Endodermal cell (in vitro differentiated cells): ENCODE results near the gene ZCCHC17. TPM values are rescaled to one million over a fixed set of nuclear protein-coding genes. Genes with fewer than 3 reads are reported as not detected.
A peak's percentile ranks its signal among the peaks of the same experiment; 100 is the strongest.

ENCODE experiments used
- DNase-seq: peaks from one replicate; pipeline ENCODE4 v3.0.0-alpha.2; 2017
- H3K27ac ChIP-seq: 2 replicates; pipeline ENCODE4 v1.5.1; 2013; ENCODE audit warnings: mild to moderate bottlenecking, low read depth, low read length, moderate library complexity
- H3K27me3 ChIP-seq: 2 replicates; pipeline ENCODE4 v1.6.1; 2013; ENCODE audit warnings: mild to moderate bottlenecking, low read length, moderate library complexity; ENCODE audit not compliant: insufficient read depth, control insufficient read depth, poor library complexity, severe bottlenecking
- H3K36me3 ChIP-seq: 2 replicates; pipeline ENCODE4 v1.7.0; 2013; ENCODE audit warnings: mild to moderate bottlenecking, low read length, moderate library complexity; ENCODE audit not compliant: control insufficient read depth, insufficient read depth
- H3K4me1 ChIP-seq: one replicate; pipeline ENCODE4 v1.7.0; 2013; ENCODE audit warnings: low read length; ENCODE audit not compliant: control insufficient read depth, insufficient read depth
- H3K4me3 ChIP-seq: 2 replicates; pipeline ENCODE4 v1.5.1; 2013; ENCODE audit warnings: mild to moderate bottlenecking, low read length, moderate library complexity
- H3K9ac ChIP-seq: 2 replicates; pipeline ENCODE4 v1.6.1; 2013; ENCODE audit warnings: mild to moderate bottlenecking, low read length, moderate library complexity; ENCODE audit not compliant: poor library complexity, severe bottlenecking; ENCODE audit errors: extremely low read depth
- H3K9me3 ChIP-seq: 2 replicates; pipeline ENCODE4 v1.6.1; 2013; ENCODE audit warnings: mild to moderate bottlenecking, low read length, moderate library complexity; ENCODE audit not compliant: control insufficient read depth
- H3K27ac Mint-ChIP-seq: 2 replicates; pipeline ENCODE4 v1.8.0; 2020; ENCODE audit warnings: mixed read lengths
- H3K27me3 Mint-ChIP-seq: 2 replicates; pipeline ENCODE4 v1.8.0; 2021; ENCODE audit warnings: mild to moderate bottlenecking, mixed read lengths; ENCODE audit not compliant: insufficient read depth
- H3K36me3 Mint-ChIP-seq: 2 replicates; pipeline ENCODE4 v1.8.0; 2020; ENCODE audit warnings: low read depth, mixed read lengths
- H3K4me1 Mint-ChIP-seq: 2 replicates; pipeline ENCODE4 v1.8.0; 2020; ENCODE audit warnings: mixed read lengths
- H3K4me3 Mint-ChIP-seq: 2 replicates; pipeline ENCODE4 v1.8.0; 2020; ENCODE audit warnings: mild to moderate bottlenecking, moderate library complexity, mixed read lengths
- H3K9me3 Mint-ChIP-seq: 2 replicates; pipeline ENCODE4 v1.8.0; 2020; ENCODE audit warnings: mild to moderate bottlenecking, mixed read lengths
- WGBS, 2 experiments: methylation state at CpG; one replicate each; pipeline versions ENCODE4 v1.1.5 to v1.1.7; 2013; ENCODE audit warnings: missing lambda C conversion rate in 2 of 2, mixed read lengths in 1 of 2; ENCODE audit not compliant: insufficient coverage in 1 of 2, insufficient read length in 1 of 2; 5-methylcytosine and 5-hydroxymethylcytosine counted together
- total RNA-seq, 2 donors: library from RNA; stranded (reverse); fragmentation: NEBNext Ultra II Directional in 1 of 2; extraction: Animal tissue kit (Norgen Biotek cat#: 25700) in 1 of 2; gene quantifications; 2 replicates in 1 of 2; 3 replicates in 1 of 2; pipeline ENCODE4 v1.2.1, GENCODE V29; 2021
- TF ChIP-seq, protein P1 (sequence below): fragments of 200-600 bp; sonication (generic); conservative IDR thresholded peaks from 2 replicates; pipeline ENCODE4 v1.5.0; 2021; ENCODE audit warnings: antibody characterized with exemption, mild to moderate bottlenecking

The ZCCHC17 gene
- total RNA-seq, 2 donors from 2014 or later: 47.6 to 53.8 TPM

DNA sequence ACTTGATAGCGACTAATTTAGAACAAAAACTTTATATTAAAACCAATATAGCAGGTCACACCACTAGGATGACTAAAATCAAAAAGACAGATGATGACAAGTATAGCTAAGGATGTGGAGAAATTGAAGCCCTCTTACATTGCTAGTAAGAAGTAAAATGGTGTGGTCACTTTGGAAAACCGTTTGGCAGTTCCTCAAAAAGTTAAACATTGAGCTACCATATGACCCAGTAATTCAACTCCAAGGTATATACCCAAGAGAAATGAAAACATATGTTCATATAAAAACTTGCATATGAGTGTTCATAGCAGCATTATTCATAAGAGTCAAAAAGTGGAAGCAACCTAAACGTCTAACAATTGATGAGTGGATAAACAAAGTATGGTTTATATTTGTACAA lies 103.1 kb downstream of the ZCCHC17 start:
- no peaks in the 10 kb centered on the region for H3K9me3 Mint-ChIP-seq
- Histone ChIP-seq H3K9me3 (no peaks in the 10 kb centered on the region), H3K4me1 (no peaks in the 10 kb centered on the region), H3K4me3 (no peak overlapping the region), H3K9ac (no peak overlapping the region), H3K27ac (no peak overlapping the region), H3K36me3 (no peaks in the 10 kb centered on the region), H3K27me3 (no peaks in the 10 kb centered on the region)
- no peak overlapping the region for H3K4me3 Mint-ChIP-seq
- no peak overlapping the region for H3K27ac Mint-ChIP-seq
- H3K27me3 Mint-ChIP-seq: peaks cover 8% of the 10 kb centered on the region
- no peaks in the 10 kb centered on the region for H3K36me3 Mint-ChIP-seq
- no peak for DNase-seq
- H3K4me1 Mint-ChIP-seq: no peaks in the 10 kb centered on the region
- TF ChIP-seq, protein P1, sequence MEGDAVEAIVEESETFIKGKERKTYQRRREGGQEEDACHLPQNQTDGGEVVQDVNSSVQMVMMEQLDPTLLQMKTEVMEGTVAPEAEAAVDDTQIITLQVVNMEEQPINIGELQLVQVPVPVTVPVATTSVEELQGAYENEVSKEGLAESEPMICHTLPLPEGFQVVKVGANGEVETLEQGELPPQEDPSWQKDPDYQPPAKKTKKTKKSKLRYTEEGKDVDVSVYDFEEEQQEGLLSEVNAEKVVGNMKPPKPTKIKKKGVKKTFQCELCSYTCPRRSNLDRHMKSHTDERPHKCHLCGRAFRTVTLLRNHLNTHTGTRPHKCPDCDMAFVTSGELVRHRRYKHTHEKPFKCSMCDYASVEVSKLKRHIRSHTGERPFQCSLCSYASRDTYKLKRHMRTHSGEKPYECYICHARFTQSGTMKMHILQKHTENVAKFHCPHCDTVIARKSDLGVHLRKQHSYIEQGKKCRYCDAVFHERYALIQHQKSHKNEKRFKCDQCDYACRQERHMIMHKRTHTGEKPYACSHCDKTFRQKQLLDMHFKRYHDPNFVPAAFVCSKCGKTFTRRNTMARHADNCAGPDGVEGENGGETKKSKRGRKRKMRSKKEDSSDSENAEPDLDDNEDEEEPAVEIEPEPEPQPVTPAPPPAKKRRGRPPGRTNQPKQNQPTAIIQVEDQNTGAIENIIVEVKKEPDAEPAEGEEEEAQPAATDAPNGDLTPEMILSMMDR: no peak
- WGBS, 2 experiments: 90 to 92% methylated on average over 1 to 2 of the region's 3 CpGs

DNA sequence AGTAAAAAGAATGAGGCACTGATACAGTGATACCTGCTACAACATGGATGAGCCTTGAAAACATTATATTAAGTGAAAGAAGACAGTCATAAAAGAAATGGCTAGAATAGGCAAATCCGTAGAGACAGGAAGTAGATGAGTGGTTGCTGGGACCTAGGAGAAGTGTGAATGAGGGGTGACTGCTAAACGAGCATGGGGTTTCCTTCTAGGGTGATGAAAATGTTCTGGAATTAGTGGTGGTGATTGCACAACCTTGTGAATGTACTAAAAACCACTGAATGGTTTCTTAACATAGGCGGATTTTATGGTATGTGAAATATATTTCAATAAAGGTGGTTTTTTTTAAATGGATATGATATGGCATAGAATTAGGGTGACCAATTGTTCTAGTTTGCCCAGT lies 103.6 kb downstream of the ZCCHC17 start:
- H3K4me1 Mint-ChIP-seq: no peaks in the 10 kb centered on the region
- Histone ChIP-seq H3K4me1 (no peaks in the 10 kb centered on the region), H3K36me3 (no peaks in the 10 kb centered on the region), H3K9me3 (no peaks in the 10 kb centered on the region), H3K4me3 (no peak overlapping the region), H3K27me3 (no peaks in the 10 kb centered on the region), H3K27ac (no peak overlapping the region), H3K9ac (no peak overlapping the region)
- WGBS, 2 experiments: 83 to 92% methylated on average over 3 of the region's 3 CpGs
- TF ChIP-seq, protein P1: no peak
- peak overlapping the region; percentile 6 for H3K27ac Mint-ChIP-seq
- no peaks in the 10 kb centered on the region for H3K9me3 Mint-ChIP-seq
- H3K36me3 Mint-ChIP-seq: no peaks in the 10 kb centered on the region
- peaks cover 6% of the 10 kb centered on the region for H3K27me3 Mint-ChIP-seq
- no peak overlapping the region for H3K4me3 Mint-ChIP-seq
- no peak for DNase-seq

DNA sequence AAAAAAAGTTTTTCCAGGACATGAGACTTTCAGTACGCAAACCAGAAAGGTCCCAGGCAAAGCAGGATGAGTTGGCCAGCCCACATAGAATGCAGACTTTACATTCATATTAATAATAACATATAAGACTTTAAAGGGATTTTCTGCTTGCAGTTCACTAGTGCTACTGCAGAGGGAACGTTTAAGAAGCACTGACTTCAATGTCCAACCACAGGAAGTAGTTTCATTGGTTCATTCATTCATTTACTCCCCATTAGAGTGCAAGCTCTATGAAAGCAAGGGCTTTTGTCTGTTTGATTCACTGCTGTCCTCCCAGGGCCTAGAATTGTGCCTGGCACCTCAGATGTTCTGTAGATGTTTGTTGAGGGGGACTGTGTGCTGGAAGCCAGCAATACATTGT lies 104.4 kb downstream of the ZCCHC17 start:
- no peak overlapping the region for H3K27ac ChIP-seq
- H3K4me3 ChIP-seq: no peak overlapping the region
- WGBS, 2 experiments: 80 to 81% methylated on average over 1 to 2 of the region's 2 CpGs
- peaks cover 1% of the 10 kb centered on the region for H3K27me3 Mint-ChIP-seq
- no peaks in the 10 kb centered on the region for H3K9me3 ChIP-seq
- TF ChIP-seq, protein P1: peak; percentile 32
- no peaks in the 10 kb centered on the region for H3K9me3 Mint-ChIP-seq
- no peaks in the 10 kb centered on the region for H3K4me1 ChIP-seq
- no peak overlapping the region for H3K27ac Mint-ChIP-seq
- H3K36me3 Mint-ChIP-seq: no peaks in the 10 kb centered on the region
- H3K27me3 ChIP-seq: no peaks in the 10 kb centered on the region
- DNase-seq: no peak
- H3K36me3 ChIP-seq: no peaks in the 10 kb centered on the region
- H3K9ac ChIP-seq: no peak overlapping the region
- no peak overlapping the region for H3K4me3 Mint-ChIP-seq
- no peaks in the 10 kb centered on the region for H3K4me1 Mint-ChIP-seq
